Stimulated activated CD4-positive, alpha-beta T cell treated with anti-CD3 and anti-CD28 coated beads, Interleukin-4, amount 100 ng/mL, for 1 hour (primary cell): ENCODE data around the gene ZNF672.
"Not testable (repeated sequence)": the region's sequence is repeated elsewhere in the genome, so short reads cannot be mapped to it uniquely, and the experiment has no call there.

Experiments used
- DNase-seq: peaks from one replicate; pipeline ENCODE4 v3.0.0-alpha.2; 2020

Gene ZNF672

GRCh38 chr1:248857201-248857600 is 19.2 kb downstream of the ZNF672 start:
- DNase-seq = no peak

- no peak for DNase-seq
These were observed 19.7 kb downstream of the ZNF672 start for GRCh38 chr1:248857749-248858095.

GRCh38 chr1:248858096-248858890 is 20.3 kb downstream of the ZNF672 start:
- DNase-seq = peak; percentile 33

- DNase-seq = peak; percentile 97
These were observed 21.2 kb downstream of the ZNF672 start, which contains the start of gene ZNF692 for GRCh38 chr1:248858891-248859889. TSS of gene ZNF692 (minus strand) at chr1:248859085. CDS start at chr1:248858309, 776 bp downstream.

- DNase-seq = no peak
These were observed 22.0 kb downstream of the ZNF672 start for GRCh38 chr1:248860007-248860406.

- DNase-seq = no peak
These were observed 23.6 kb downstream of the ZNF672 start for GRCh38 chr1:248861616-248862015.

GRCh38 chr1:248862695-248862997 is 24.6 kb downstream of the ZNF672 start:
- no peak for DNase-seq

- peak; percentile 82 for DNase-seq
These were observed 25.2 kb downstream of the ZNF672 start for GRCh38 chr1:248862998-248863881.

- no peak for DNase-seq
These were observed 33.9 kb downstream of the ZNF672 start for GRCh38 chr1:248871837-248872401.

GRCh38 chr1:248872752-248873408 is 34.9 kb downstream of the ZNF672 start:
- peak; percentile 64 for DNase-seq

GRCh38 chr1:248873409-248873992 is 35.5 kb downstream of the ZNF672 start:
- peak; percentile 92 for DNase-seq

GRCh38 chr1:248873993-248874533 is 36.0 kb downstream of the ZNF672 start:
- peak; percentile 82 for DNase-seq

GRCh38 chr1:248881261-248881660 is 43.2 kb downstream of the ZNF672 start:
- DNase-seq = no peak

- DNase-seq = not testable (repeated sequence)
These were observed 44.4 kb downstream of the ZNF672 start for GRCh38 chr1:248882427-248882826.

GRCh38 chr1:248884632-248885295 is 46.7 kb downstream of the ZNF672 start:
- no peak for DNase-seq

GRCh38 chr1:248885646-248886045 is 47.6 kb downstream of the ZNF672 start:
- DNase-seq = no peak

- DNase-seq = no peak
These were observed 48.3 kb downstream of the ZNF672 start for GRCh38 chr1:248886237-248886895.

- DNase-seq = not testable (repeated sequence)
These were observed 51.9 kb downstream of the ZNF672 start for GRCh38 chr1:248889914-248890243.

- DNase-seq = no peak
These were observed 52.8 kb downstream of the ZNF672 start for GRCh38 chr1:248890549-248891498.
